Measurements from ENCODE around the gene SAP25. TPM values are rescaled to one million over a fixed set of nuclear protein-coding genes. Genes with fewer than 3 reads are reported as not detected.

SAP25 gene
- polyA plus RNA-seq, 1 donor from 2014 or later = 0.52 TPM

GRCh38 chr7:100575206-100575631 is 1.5 kb upstream of the SAP25 start:
- Histone ChIP-seq H2AFZ (ENCODE audit: low read depth, low read length) (no peak overlapping the region), H4K20me1 (ENCODE audit: insufficient read depth) (no peaks in the 10 kb centered on the region), H3K27me3 (ENCODE audit: insufficient read depth, low read depth, low read length) (peaks cover 12% of the 10 kb centered on the region), H3K27ac (ENCODE audit: low read length) (no peak overlapping the region), H3K9me2 (ENCODE audit: insufficient read depth, low read length) (no peaks in the 10 kb centered on the region), H3K9me3 (ENCODE audit: low read length) (no peaks in the 10 kb centered on the region), H3K9ac (ENCODE audit: low read length) (no peak overlapping the region), H3K36me3 (ENCODE audit: insufficient read depth, low read length) (no peaks in the 10 kb centered on the region), H3K79me2 (replicated peaks; ENCODE audit: insufficient read depth, low read length) (no peaks in the 10 kb centered on the region), H3K4me2 (ENCODE audit: low read length) (no peak overlapping the region), H3K4me3 (ENCODE audit: low read length) (no peak overlapping the region), H3F3A (ENCODE audit: insufficient read depth, low read length, poor library complexity, severe bottlenecking) (no peaks in the 10 kb centered on the region)
- TF ChIP-seq EP300 (conservative IDR thresholded peaks at IDR 0.05; ENCODE audit: poor library complexity, severe bottlenecking) = no peak
- TF ChIP-seq TAF1 (IDR thresholded peaks at IDR 0.05; ENCODE audit: low read depth) = no peak
- no peak for TF ChIP-seq REST (IDR thresholded peaks at IDR 0.05; ENCODE audit: borderline replicate concordance)
- TF ChIP-seq SMC3 (conservative IDR thresholded peaks at IDR 0.05; ENCODE audit: poor library complexity) = no peak
- no peak for TF ChIP-seq RAD21 (conservative IDR thresholded peaks at IDR 0.05)
- TF ChIP-seq, protein P1, sequence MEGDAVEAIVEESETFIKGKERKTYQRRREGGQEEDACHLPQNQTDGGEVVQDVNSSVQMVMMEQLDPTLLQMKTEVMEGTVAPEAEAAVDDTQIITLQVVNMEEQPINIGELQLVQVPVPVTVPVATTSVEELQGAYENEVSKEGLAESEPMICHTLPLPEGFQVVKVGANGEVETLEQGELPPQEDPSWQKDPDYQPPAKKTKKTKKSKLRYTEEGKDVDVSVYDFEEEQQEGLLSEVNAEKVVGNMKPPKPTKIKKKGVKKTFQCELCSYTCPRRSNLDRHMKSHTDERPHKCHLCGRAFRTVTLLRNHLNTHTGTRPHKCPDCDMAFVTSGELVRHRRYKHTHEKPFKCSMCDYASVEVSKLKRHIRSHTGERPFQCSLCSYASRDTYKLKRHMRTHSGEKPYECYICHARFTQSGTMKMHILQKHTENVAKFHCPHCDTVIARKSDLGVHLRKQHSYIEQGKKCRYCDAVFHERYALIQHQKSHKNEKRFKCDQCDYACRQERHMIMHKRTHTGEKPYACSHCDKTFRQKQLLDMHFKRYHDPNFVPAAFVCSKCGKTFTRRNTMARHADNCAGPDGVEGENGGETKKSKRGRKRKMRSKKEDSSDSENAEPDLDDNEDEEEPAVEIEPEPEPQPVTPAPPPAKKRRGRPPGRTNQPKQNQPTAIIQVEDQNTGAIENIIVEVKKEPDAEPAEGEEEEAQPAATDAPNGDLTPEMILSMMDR (IDR thresholded peaks at IDR 0.05; ENCODE audit: poor library complexity, severe bottlenecking) = no peak
- TF ChIP-seq EZH2 (IDR thresholded peaks at IDR 0.05; ENCODE audit: borderline replicate concordance, insufficient read depth, low read length, poor library complexity, severe bottlenecking) = no peak
- no peak for TF ChIP-seq MXI1 (conservative IDR thresholded peaks at IDR 0.05; ENCODE audit: poor library complexity, severe bottlenecking)
- no peak for TF ChIP-seq POLR2AphosphoS5 (IDR thresholded peaks at IDR 0.05)

- no peaks in the 10 kb centered on the region for H3F3A ChIP-seq (ENCODE audit: insufficient read depth, low read length, poor library complexity, severe bottlenecking)
- H3K27me3 ChIP-seq (ENCODE audit: insufficient read depth, low read depth, low read length) = peaks cover 19% of the 10 kb centered on the region
- no peaks in the 10 kb centered on the region for H3K9me2 ChIP-seq (ENCODE audit: insufficient read depth, low read length)
- no peaks in the 10 kb centered on the region for H4K20me1 ChIP-seq (ENCODE audit: insufficient read depth)
- no peaks in the 10 kb centered on the region for H3K9me3 ChIP-seq (ENCODE audit: low read length)
- no peak overlapping the region for H2AFZ ChIP-seq (ENCODE audit: low read depth, low read length)
- H3K36me3 ChIP-seq (ENCODE audit: insufficient read depth, low read length) = no peaks in the 10 kb centered on the region
- H3K4me2 ChIP-seq (ENCODE audit: low read length) = no peak overlapping the region
- H3K27ac ChIP-seq (ENCODE audit: low read length) = no peak overlapping the region
- TF ChIP-seq RAD21 (conservative IDR thresholded peaks at IDR 0.05) = no peak
- TF ChIP-seq EZH2 (IDR thresholded peaks at IDR 0.05; ENCODE audit: borderline replicate concordance, insufficient read depth, low read length, poor library complexity, severe bottlenecking) = no peak
- no peak for TF ChIP-seq POLR2AphosphoS5 (IDR thresholded peaks at IDR 0.05)
- TF ChIP-seq EP300 (conservative IDR thresholded peaks at IDR 0.05; ENCODE audit: poor library complexity, severe bottlenecking) = no peak
- TF ChIP-seq TAF1 (IDR thresholded peaks at IDR 0.05; ENCODE audit: low read depth) = no peak
- TF ChIP-seq, protein P1 (IDR thresholded peaks at IDR 0.05; ENCODE audit: poor library complexity, severe bottlenecking) = no peak
- no peak for TF ChIP-seq SMC3 (conservative IDR thresholded peaks at IDR 0.05; ENCODE audit: poor library complexity)
- TF ChIP-seq REST (IDR thresholded peaks at IDR 0.05; ENCODE audit: borderline replicate concordance) = no peak
- TF ChIP-seq MXI1 (conservative IDR thresholded peaks at IDR 0.05; ENCODE audit: poor library complexity, severe bottlenecking) = no peak
- H3K79me2 ChIP-seq (replicated peaks; ENCODE audit: insufficient read depth, low read length) = no peaks in the 10 kb centered on the region
- H3K9ac ChIP-seq (ENCODE audit: low read length) = no peak overlapping the region
- no peak overlapping the region for H3K4me3 ChIP-seq (ENCODE audit: low read length)
These were observed 884 bp upstream of the SAP25 start for GRCh38 chr7:100574362-100575205.
